Measurements from ENCODE around the gene TMSB4X.
"Not testable (repeated sequence)": the region's sequence is repeated elsewhere in the genome, so short reads cannot be mapped to it uniquely, and the experiment has no call there.

Gene TMSB4X

GRCh38 chrX:12974796-12975669 is at the start of gene TMSB4X:
Gene TMSB4X (plus strand): TSS chrX:12975110.
- no peak for DNase-seq

GRCh38 chrX:12929701-12930100 is 45.2 kb upstream of the TMSB4X start:
- no peak for DNase-seq

- no peak for DNase-seq
Observed at GRCh38 chrX:12930150-12930549, 44.8 kb upstream of the TMSB4X start.

GRCh38 chrX:12932244-12932643 is 42.7 kb upstream of the TMSB4X start:
- no peak for DNase-seq

GRCh38 chrX:12934850-12935249 is 40.1 kb upstream of the TMSB4X start:
- no peak for DNase-seq

GRCh38 chrX:12936947-12937346 is 38.0 kb upstream of the TMSB4X start:
- DNase-seq = no peak

- DNase-seq = not testable (repeated sequence)
Observed at GRCh38 chrX:12940471-12940870, 34.4 kb upstream of the TMSB4X start.

GRCh38 chrX:12943592-12943991 is 31.3 kb upstream of the TMSB4X start:
- DNase-seq = not testable (repeated sequence)

- not testable (repeated sequence) for DNase-seq
Observed at GRCh38 chrX:12944452-12944851, 30.5 kb upstream of the TMSB4X start.

GRCh38 chrX:12945494-12945893 is 29.4 kb upstream of the TMSB4X start:
- DNase-seq = no peak

GRCh38 chrX:12946406-12946805 is 28.5 kb upstream of the TMSB4X start:
- no peak for DNase-seq

GRCh38 chrX:12946838-12947544 is 27.9 kb upstream of the TMSB4X start:
- peak; percentile 73 for DNase-seq

GRCh38 chrX:12947545-12948235 is 27.2 kb upstream of the TMSB4X start:
- no peak for DNase-seq

- no peak for DNase-seq
Observed at GRCh38 chrX:12948495-12948894, 26.4 kb upstream of the TMSB4X start.

GRCh38 chrX:12949205-12949926 is 25.5 kb upstream of the TMSB4X start:
- DNase-seq = no peak

GRCh38 chrX:12949927-12950656 is 24.8 kb upstream of the TMSB4X start:
- DNase-seq = no peak

- no peak for DNase-seq
Observed at GRCh38 chrX:12950851-12951594, 23.9 kb upstream of the TMSB4X start.

GRCh38 chrX:12951595-12951975 is 23.3 kb upstream of the TMSB4X start:
- DNase-seq = no peak

- no peak for DNase-seq
Observed at GRCh38 chrX:12953420-12953819, 21.5 kb upstream of the TMSB4X start.

GRCh38 chrX:12954376-12954775 is 20.5 kb upstream of the TMSB4X start:
- no peak for DNase-seq

- DNase-seq = no peak
Observed at GRCh38 chrX:12954981-12955380, 19.9 kb upstream of the TMSB4X start.

Measured in NCI-H2029 treated with DMSO at 0.1 percent for 48 hours (cell line).